Measurements from ENCODE around the gene HTT. TPM values are rescaled to one million over a fixed set of nuclear protein-coding genes. Genes with fewer than 3 reads are reported as not detected.

Gene HTT
- total and polyA plus RNA-seq, 2 of the 13 experiments (the other 11 are each of a cell fraction or from before 2014, with no cell fraction given): 17.5 to 19.5 TPM

DNA sequence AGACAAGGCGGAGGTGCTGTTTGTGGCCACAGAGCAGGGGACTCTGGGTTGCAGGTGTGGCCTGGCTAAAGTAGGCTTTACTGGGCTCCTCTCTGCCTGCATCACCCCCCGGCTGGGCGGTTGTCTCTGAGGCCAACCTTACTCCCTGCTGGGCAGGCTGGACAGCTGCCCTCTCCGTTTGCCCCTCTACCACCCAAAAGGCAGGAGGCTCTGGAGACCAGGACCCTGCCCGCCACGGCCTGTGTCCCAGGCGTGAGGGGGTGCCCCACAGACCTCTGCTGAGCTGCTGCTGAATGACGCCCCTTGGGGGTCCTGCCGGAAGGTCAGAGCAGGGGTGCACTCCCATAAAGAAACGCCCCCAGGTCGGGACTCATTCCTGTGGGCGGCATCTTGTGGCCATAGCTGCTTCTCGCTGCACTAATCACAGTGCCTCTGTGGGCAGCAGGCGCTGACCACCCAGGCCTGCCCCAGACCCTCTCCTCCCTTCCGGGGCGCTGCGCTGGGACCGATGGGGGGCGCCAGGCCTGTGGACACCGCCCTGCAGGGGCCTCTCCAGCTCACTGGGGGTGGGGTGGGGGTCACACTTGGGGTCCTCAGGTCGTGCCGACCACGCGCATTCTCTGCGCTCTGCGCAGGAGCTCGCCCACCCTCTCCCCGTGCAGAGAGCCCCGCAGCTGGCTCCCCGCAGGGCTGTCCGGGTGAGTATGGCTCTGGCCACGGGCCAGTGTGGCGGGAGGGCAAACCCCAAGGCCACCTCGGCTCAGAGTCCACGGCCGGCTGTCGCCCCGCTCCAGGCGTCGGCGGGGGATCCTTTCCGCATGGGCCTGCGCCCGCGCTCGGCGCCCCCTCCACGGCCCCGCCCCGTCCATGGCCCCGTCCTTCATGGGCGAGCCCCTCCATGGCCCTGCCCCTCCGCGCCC, 1.1 kb upstream of the HTT start (continued):
- TF ChIP-seq ZNF720 (CRISPR knock-in tag; IDR thresholded peaks at IDR 0.05) (no peak), CC2D1A (CRISPR knock-in tag; IDR thresholded peaks at IDR 0.05) (no peak), ZSCAN25 (CRISPR knock-in tag; IDR thresholded peaks at IDR 0.05) (peak; percentile 94), PHB2 (IDR thresholded peaks at IDR 0.05; ENCODE audit: partially characterized antibody) (no peak), ZNF552 (CRISPR knock-in tag; IDR thresholded peaks at IDR 0.05; ENCODE audit: borderline replicate concordance) (no peak), NONO (IDR thresholded peaks at IDR 0.05) (no peak), NONO (CRISPR knock-in tag; conservative IDR thresholded peaks at IDR 0.05) (no peak; the same call in 1 of the 2 replicates), ZNF773 (CRISPR knock-in tag; IDR thresholded peaks at IDR 0.05; ENCODE audit: borderline replicate concordance) (peak; percentile 63; the same call in 1 of the 2 replicates), HCFC1 (IDR thresholded peaks at IDR 0.05; ENCODE audit: low read depth, low read length) (no peak), ADNP (CRISPR knock-in tag; IDR thresholded peaks at IDR 0.05) (no peak), MED1 (CRISPR knock-in tag; IDR thresholded peaks at IDR 0.05) (peak; percentile 69; the same call in 1 of the 2 replicates), ZNF761 (CRISPR knock-in tag; conservative IDR thresholded peaks at IDR 0.05) (no peak), GABPA (IDR thresholded peaks at IDR 0.05; ENCODE audit: low read depth, low read length) (no peak), GABPA (CRISPR knock-in tag; IDR thresholded peaks at IDR 0.05; ENCODE audit: low read depth) (no peak), YY1 (IDR thresholded peaks at IDR 0.05; ENCODE audit: insufficient read depth, insufficient replicate concordance, low read depth, low read length) (peak; percentile 44), KLF13 (CRISPR knock-in tag; IDR thresholded peaks at IDR 0.05) (no peak), HHEX (CRISPR knock-in tag; IDR thresholded peaks at IDR 0.05) (no peak)
- TF ChIP-seq, protein P1, sequence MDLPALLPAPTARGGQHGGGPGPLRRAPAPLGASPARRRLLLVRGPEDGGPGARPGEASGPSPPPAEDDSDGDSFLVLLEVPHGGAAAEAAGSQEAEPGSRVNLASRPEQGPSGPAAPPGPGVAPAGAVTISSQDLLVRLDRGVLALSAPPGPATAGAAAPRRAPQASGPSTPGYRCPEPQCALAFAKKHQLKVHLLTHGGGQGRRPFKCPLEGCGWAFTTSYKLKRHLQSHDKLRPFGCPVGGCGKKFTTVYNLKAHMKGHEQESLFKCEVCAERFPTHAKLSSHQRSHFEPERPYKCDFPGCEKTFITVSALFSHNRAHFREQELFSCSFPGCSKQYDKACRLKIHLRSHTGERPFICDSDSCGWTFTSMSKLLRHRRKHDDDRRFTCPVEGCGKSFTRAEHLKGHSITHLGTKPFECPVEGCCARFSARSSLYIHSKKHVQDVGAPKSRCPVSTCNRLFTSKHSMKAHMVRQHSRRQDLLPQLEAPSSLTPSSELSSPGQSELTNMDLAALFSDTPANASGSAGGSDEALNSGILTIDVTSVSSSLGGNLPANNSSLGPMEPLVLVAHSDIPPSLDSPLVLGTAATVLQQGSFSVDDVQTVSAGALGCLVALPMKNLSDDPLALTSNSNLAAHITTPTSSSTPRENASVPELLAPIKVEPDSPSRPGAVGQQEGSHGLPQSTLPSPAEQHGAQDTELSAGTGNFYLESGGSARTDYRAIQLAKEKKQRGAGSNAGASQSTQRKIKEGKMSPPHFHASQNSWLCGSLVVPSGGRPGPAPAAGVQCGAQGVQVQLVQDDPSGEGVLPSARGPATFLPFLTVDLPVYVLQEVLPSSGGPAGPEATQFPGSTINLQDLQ (CRISPR knock-in tag; IDR thresholded peaks at IDR 0.05): no peak
- TF ChIP-seq, protein P2, sequence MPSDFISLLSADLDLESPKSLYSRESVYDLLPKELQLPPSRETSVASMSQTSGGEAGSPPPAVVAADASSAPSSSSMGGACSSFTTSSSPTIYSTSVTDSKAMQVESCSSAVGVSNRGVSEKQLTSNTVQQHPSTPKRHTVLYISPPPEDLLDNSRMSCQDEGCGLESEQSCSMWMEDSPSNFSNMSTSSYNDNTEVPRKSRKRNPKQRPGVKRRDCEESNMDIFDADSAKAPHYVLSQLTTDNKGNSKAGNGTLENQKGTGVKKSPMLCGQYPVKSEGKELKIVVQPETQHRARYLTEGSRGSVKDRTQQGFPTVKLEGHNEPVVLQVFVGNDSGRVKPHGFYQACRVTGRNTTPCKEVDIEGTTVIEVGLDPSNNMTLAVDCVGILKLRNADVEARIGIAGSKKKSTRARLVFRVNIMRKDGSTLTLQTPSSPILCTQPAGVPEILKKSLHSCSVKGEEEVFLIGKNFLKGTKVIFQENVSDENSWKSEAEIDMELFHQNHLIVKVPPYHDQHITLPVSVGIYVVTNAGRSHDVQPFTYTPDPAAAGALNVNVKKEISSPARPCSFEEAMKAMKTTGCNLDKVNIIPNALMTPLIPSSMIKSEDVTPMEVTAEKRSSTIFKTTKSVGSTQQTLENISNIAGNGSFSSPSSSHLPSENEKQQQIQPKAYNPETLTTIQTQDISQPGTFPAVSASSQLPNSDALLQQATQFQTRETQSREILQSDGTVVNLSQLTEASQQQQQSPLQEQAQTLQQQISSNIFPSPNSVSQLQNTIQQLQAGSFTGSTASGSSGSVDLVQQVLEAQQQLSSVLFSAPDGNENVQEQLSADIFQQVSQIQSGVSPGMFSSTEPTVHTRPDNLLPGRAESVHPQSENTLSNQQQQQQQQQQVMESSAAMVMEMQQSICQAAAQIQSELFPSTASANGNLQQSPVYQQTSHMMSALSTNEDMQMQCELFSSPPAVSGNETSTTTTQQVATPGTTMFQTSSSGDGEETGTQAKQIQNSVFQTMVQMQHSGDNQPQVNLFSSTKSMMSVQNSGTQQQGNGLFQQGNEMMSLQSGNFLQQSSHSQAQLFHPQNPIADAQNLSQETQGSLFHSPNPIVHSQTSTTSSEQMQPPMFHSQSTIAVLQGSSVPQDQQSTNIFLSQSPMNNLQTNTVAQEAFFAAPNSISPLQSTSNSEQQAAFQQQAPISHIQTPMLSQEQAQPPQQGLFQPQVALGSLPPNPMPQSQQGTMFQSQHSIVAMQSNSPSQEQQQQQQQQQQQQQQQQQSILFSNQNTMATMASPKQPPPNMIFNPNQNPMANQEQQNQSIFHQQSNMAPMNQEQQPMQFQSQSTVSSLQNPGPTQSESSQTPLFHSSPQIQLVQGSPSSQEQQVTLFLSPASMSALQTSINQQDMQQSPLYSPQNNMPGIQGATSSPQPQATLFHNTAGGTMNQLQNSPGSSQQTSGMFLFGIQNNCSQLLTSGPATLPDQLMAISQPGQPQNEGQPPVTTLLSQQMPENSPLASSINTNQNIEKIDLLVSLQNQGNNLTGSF (CRISPR knock-in tag; IDR thresholded peaks at IDR 0.05): no peak
- TF ChIP-seq, protein P3, sequence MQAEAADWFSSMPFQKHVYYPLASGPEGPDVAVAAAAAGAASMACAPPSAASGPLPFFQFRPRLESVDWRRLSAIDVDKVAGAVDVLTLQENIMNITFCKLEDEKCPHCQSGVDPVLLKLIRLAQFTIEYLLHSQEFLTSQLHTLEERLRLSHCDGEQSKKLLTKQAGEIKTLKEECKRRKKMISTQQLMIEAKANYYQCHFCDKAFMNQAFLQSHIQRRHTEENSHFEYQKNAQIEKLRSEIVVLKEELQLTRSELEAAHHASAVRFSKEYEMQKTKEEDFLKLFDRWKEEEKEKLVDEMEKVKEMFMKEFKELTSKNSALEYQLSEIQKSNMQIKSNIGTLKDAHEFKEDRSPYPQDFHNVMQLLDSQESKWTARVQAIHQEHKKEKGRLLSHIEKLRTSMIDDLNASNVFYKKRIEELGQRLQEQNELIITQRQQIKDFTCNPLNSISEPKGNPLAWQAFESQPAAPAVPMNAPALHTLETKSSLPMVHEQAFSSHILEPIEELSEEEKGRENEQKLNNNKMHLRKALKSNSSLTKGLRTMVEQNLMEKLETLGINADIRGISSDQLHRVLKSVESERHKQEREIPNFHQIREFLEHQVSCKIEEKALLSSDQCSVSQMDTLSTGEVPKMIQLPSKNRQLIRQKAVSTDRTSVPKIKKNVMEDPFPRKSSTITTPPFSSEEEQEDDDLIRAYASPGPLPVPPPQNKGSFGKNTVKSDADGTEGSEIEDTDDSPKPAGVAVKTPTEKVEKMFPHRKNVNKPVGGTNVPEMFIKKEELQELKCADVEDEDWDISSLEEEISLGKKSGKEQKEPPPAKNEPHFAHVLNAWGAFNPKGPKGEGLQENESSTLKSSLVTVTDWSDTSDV (CRISPR knock-in tag; IDR thresholded peaks at IDR 0.05): peak; percentile 81; the same call in 1 of the 2 replicates

Data from HepG2 (cell line).